Mucosa of descending colon (tissue), 3 donors: ENCODE measurements around the gene POR. TPM values are rescaled to one million over a fixed set of nuclear protein-coding genes. Genes with fewer than 3 reads are reported as not detected.
A peak's percentile ranks its signal among the peaks of the same experiment; 100 is the strongest.

ENCODE experiments used
- ATAC-seq: fragments of 200-7000 bp; cut with Tn5 transposase; one replicate; pipeline ENCODE4 v1.9.1; 2020; ENCODE audit warnings: mild to moderate bottlenecking, moderate library complexity
- DNase-seq, 3 donors: peaks; one replicate each; pipeline ENCODE4 v3.0.0-alpha.2; 2020
- H3K36me3 ChIP-seq: fragments of 200-600 bp; one replicate; pipeline ENCODE4 v1.8.0; 2021; ENCODE audit warnings: low read depth, mild to moderate bottlenecking
- H3K4me1 ChIP-seq: fragments of 200-600 bp; one replicate; pipeline ENCODE4 v1.8.0; 2021; ENCODE audit warnings: low read depth, mild to moderate bottlenecking
- H3K4me3 ChIP-seq: fragments of 200-600 bp; one replicate; pipeline ENCODE4 v1.8.0; 2021; ENCODE audit warnings: mild to moderate bottlenecking
- H3K9me3 ChIP-seq: fragments of 200-600 bp; one replicate; pipeline ENCODE4 v1.8.0; 2021; ENCODE audit warnings: mild to moderate bottlenecking
- intact Hi-C, 2 donors: fragments of 100-400 bp; cut with DNase I in 1 of 2; cut with micrococcal nuclease in 1 of 2; formaldehyde crosslinking; loops; one replicate each; pipeline versions ENCODE4 v1.11.0 to v1.11.1; 2022; cut with DNase I, micrococcal nuclease
- total RNA-seq, 3 donors: library from RNA; stranded (reverse); fragmentation: NEBNext Ultra II Directional in 2 of 3; extraction: Animal tissue kit (Norgen Biotek cat#: 25700) in 2 of 3; gene quantifications; one replicate each; pipeline versions ENCODE4 v1.2.1 to v1.2.4, GENCODE V29; 2021 to 2023
- TF ChIP-seq, protein P1 (sequence below): fragments of 200-600 bp; IDR thresholded peaks from one replicate; pipeline ENCODE4 v1.8.0; 2022; ENCODE audit warnings: antibody characterized with exemption, mild to moderate bottlenecking
- donor health status: DM: no; HTN: no; CAD: no; lungs with moderate emphysema.
- donor health status: DM: no; HTN: no; CAD: no.
- donor health status: DM: no; HTN: yes; CAD: no.

The POR gene
- total RNA-seq, 3 donors from 2014 or later: 76.4 to 122 (median 118) TPM

DNA sequence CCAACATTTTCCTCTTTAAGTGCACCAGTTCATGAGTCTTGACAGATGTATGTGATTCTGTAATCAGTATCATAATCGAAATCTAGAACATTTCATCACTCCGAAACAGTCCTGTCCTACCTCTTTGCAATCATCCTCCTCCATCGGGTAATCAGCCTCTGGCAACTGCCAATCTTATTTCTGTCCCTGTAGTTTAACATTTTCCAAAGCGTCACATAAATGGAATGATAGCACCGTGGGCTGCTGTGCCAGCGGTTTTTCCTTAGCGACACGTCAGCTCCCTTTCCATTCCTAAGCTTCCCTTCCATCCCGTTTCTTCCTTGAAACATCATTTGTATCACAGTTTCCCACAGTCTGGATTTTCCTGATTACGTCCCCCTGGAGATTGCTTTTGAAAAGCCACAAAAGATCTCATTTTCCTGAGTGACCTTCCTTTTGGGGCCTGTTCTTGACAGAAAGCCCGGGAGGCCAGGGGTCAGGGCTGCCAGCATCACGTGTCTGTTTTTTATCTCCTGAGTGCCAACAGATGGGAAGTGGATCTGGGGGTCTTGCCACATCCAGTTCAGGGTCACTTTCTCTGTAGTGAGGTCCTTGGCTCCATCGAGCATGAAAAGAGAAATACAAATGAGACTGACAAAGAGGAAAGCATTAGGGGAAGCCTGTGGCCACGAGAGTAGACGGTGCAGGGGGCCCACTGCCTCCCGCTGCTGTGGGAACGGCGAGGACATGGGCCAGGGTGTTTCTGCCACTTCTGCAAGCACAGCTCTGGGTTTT lies 47.8 kb downstream of the POR start:
- no peak for ATAC-seq
- peaks cover 17% of the 10 kb centered on the region for H3K4me1 ChIP-seq
- TF ChIP-seq, protein P1, sequence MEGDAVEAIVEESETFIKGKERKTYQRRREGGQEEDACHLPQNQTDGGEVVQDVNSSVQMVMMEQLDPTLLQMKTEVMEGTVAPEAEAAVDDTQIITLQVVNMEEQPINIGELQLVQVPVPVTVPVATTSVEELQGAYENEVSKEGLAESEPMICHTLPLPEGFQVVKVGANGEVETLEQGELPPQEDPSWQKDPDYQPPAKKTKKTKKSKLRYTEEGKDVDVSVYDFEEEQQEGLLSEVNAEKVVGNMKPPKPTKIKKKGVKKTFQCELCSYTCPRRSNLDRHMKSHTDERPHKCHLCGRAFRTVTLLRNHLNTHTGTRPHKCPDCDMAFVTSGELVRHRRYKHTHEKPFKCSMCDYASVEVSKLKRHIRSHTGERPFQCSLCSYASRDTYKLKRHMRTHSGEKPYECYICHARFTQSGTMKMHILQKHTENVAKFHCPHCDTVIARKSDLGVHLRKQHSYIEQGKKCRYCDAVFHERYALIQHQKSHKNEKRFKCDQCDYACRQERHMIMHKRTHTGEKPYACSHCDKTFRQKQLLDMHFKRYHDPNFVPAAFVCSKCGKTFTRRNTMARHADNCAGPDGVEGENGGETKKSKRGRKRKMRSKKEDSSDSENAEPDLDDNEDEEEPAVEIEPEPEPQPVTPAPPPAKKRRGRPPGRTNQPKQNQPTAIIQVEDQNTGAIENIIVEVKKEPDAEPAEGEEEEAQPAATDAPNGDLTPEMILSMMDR: no peak
- DNase-seq: no peak
- H3K9me3 ChIP-seq: no peaks in the 10 kb centered on the region
- intact Hi-C loops: no loop called here
- H3K4me3 ChIP-seq: no peak overlapping the region
- H3K36me3 ChIP-seq: no peaks in the 10 kb centered on the region

DNA sequence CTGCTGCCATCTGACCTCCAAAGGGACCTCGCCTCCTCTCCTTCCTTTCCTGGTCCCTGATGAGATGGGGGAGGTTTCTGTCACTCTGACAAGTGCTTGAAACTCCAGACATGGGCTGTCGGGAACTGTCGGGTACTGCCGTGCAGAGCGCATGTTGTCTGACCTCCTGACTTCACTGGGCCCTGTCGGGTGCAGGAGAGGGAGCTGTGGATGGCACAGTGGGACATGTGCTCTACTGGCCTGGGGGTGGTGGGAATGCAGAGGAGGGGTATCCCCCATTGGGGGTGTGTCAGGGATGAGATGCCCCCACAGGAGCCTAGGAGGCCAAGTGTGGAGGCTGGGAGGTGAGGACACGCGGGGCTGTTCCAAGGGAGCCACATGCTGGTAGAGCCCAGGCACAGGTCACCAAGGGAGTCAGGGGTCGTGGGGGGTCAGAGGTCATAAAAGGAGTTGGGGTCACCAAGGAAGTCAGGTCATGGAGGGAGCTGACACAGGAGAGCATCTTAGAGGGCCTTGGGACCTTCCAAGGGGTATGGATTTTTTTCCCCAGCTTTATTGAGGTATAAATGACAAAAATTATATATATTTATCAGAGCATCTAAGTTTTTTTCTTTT lies 48.5 kb downstream of the POR start:
- Histone ChIP-seq H3K9me3 (no peaks in the 10 kb centered on the region), H3K36me3 (no peaks in the 10 kb centered on the region), H3K4me1 (peaks cover 10% of the 10 kb centered on the region), H3K4me3 (no peak overlapping the region)
- intact Hi-C loops: no loop called here
- ATAC-seq (no peak), DNase-seq (no peak)
- TF ChIP-seq, protein P1: no peak

DNA sequence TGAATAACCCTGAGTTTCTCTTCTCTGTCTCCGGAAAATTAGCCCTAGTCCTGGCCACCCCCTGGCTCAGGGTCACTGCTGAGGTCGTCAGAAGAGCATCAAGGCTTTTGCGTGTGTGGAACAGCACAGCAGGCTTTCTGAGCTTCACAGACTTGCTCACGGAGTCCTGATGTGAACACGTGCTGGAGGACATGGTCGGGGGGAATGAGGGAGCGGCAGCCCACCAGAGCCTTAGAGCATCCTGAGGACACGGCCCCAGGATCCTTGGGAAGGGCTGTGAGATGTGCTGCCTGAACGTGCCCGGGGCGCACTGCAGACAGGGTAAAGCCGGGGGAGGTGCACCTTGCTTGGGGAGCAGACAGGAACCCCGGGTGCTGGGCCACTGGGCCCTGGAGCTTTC lies 50.7 kb downstream of the POR start:
- intact Hi-C loops: no loop called here
- TF ChIP-seq, protein P1: no peak
- no peak for DNase-seq
- ATAC-seq: no peak
- Histone ChIP-seq H3K4me1 (peaks cover 4% of the 10 kb centered on the region), H3K4me3 (no peak overlapping the region), H3K9me3 (no peaks in the 10 kb centered on the region), H3K36me3 (no peaks in the 10 kb centered on the region)

DNA sequence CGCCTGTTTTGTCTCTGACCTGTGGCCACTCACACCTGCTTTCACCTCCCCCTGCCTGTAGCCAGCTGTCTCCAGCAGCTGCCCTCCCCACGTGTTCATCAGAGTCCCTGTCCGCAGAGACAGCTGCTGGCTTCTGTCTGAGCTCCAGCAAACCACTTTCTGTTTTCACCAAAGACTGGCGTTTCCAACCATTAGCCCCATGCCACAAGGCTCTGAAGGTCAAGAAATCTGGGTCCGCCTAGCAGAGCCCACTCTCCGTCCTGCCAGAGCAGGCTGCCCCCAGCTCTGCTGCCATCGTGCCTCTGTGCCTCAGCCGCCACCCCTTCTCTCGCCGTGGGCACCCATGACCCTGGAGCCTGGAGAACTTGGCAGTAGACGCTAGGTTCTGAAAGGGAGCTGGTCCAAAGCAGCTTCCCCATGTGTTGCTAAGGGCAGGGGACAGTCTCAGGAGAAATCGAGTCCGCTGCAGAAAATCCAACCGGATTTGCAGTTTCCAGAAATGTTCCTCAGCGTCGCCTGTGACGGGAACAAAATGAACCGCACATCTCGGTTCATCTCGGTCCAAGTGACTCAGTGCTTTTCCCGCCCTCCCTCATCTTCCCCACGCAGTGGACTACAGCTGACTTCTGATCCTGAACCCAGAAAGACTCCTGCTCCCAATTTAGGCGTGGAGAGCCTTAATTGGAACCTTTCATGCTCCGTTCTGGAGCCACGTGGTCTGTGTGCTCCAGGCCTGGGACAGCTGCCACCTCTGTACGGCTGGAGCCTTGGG lies 51.4 kb downstream of the POR start:
- DNase-seq (no peak), ATAC-seq (peak; percentile 43)
- Histone ChIP-seq H3K4me3 (no peak overlapping the region), H3K36me3 (no peaks in the 10 kb centered on the region), H3K9me3 (no peaks in the 10 kb centered on the region), H3K4me1 (peaks cover 4% of the 10 kb centered on the region)
- TF ChIP-seq, protein P1: no peak
- intact Hi-C loops: no loop called here

DNA sequence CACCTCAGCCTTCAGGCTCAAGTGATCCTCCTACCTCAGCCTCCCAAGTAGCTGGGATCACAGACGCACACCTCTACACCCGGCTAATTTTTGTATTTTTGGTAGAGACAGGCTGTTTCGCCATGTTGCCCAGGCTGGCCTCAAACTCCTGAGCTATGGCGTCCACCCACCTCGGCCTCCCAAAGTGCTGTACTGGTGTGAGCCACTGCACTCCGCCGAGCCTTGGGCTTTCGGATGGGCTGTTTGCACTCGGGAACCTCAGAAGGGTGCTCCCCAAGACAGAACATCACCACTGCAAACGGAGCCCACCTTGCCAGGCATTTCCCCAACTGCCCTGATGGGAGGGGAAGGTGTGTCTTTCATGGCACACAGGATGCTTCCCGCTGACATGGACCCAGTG lies 52.1 kb downstream of the POR start:
- no peaks in the 10 kb centered on the region for H3K9me3 ChIP-seq
- no peak overlapping the region for H3K4me3 ChIP-seq
- ATAC-seq: no peak
- intact Hi-C loops: no loop called here
- H3K4me1 ChIP-seq: peaks cover 4% of the 10 kb centered on the region
- no peak for DNase-seq
- TF ChIP-seq, protein P1: no peak
- H3K36me3 ChIP-seq: no peaks in the 10 kb centered on the region
